SH-SY5Y (cell line): ENCODE results near the gene TIMMDC1.

ENCODE experiments used
- GATA2 ChIP-seq: IDR thresholded peaks from 2 replicates; pipeline ENCODE4 v1.6.1; 2011; ENCODE audit warnings: mild to moderate bottlenecking, low read depth, low read length
- GATA3 ChIP-seq: IDR thresholded peaks from 2 replicates; pipeline ENCODE4 v1.6.1; 2011; ENCODE audit warnings: low read depth, mild to moderate bottlenecking, low read length, moderate library complexity

DNA sequence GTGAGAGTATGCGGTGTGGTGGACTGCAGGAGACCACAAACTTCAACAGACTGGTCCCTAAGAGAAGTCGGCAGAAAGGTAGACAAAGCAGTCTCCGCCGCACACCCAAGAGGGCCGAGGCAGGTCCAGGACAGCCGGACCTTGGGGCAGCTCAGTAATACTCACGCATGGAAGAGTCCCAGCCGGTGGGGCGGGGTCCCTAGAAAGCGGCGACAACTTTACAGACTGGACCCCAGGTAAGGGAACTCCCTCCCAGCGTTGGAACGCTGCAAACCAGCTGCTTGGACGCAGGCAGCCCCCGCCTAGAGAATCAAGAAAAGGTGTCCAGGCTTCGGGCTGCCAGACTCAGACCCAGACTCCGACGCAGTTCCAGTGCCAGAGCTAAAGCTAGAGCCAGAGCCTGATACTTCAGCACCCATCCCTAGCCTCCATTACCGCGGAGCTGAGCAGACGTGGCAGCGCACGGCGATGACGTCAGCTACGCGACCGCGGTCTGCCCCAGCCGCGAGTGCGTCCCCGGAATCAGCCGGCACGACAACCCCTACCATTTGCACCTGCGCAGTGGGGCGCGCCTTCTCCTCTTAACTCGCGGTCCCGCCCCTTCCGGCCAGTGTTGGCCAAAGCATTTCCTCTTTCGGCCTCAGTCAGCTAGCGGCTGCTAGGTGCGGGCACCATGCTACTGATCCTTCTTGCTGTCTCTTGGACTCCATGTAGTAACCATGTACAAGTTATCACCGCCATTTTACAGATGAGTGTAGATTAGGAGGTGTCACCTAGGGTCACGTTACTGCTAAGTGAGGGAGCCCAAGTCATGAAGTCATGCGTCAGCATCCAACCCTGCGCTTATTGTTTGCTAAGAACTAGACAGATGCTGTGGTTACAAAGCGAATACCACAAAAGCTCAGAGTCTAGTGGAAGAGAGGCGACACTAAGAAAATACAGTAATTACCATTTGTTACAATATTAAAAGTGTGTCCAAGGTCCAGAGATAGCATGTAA is 34.9 kb upstream of the TIMMDC1 start, which contains the start of gene TMEM39A:
- peak; percentile 3; the same call in 1 of the 2 replicates for TF ChIP-seq GATA2
- no peak for TF ChIP-seq GATA3
